NCI-H2029 treated with DMSO at 0.1 percent for 48 hours (cell line): ENCODE measurements around the gene SLC25A22.

ENCODE experiments used
- DNase-seq: peaks from one replicate; lab custom pipeline; 2025; lab: John Stamatoyannopoulos, UW

Gene SLC25A22

DNA sequence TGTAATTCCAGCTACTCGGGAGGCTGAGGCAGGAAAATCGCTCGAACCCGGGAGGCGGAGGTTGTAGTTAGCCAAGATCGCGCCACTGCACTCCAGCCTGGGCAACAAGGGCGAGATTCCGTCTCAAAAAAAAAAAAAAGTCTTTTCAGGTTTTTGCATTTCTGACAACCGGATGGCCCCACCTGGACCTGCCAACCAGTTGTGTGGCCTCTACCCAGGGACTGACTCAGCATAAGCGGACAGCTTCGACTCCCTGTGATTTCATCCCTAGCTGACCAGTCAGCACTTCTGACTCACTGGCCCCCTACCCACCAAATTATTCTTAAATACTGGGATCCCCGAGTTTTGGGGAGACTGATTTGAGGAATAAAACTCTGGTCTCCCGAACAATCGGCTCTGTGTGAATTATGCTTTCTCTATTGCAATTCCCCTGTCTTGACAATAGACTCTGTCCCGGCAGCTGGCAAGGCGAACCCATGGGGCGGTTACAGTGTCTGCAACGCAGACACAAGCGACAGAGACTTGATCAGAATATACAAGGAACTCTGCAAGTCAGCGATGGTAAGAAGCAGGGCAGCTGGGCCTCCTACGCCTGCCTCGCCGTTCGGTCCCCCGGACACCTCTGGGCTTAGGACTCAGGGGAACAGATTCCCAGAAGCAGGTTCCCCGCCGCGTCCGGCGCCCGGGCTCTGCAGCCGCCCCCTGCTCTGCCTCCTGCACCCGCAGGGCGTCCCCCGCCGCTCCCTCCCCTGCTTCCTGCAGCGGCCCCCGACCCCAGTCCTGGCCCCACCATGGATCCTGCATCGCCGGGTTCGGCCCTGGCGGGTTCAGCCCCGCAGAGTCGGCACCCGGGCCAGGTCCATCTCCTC lies 51.6 kb downstream of the SLC25A22 start:
- DNase-seq: no peak

DNA sequence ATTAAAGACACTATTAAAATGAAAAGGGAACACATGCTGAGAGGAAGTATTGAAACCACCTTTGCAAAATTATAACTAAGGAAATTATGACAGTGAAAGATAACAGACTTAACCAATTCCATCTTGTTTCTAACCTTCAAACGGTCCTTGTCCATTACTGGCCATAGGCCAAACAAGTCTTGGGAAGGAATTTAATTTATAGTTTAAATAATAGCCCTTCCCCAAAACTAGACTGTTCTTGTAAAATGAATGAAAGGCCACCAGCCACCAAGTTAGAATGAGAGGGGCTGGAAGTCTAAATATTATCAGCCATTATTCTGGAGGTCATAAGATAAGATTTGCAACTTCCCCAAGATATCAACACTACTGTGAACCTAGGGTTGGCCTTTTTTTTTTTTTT lies 52.7 kb downstream of the SLC25A22 start:
- DNase-seq: no peak

DNA sequence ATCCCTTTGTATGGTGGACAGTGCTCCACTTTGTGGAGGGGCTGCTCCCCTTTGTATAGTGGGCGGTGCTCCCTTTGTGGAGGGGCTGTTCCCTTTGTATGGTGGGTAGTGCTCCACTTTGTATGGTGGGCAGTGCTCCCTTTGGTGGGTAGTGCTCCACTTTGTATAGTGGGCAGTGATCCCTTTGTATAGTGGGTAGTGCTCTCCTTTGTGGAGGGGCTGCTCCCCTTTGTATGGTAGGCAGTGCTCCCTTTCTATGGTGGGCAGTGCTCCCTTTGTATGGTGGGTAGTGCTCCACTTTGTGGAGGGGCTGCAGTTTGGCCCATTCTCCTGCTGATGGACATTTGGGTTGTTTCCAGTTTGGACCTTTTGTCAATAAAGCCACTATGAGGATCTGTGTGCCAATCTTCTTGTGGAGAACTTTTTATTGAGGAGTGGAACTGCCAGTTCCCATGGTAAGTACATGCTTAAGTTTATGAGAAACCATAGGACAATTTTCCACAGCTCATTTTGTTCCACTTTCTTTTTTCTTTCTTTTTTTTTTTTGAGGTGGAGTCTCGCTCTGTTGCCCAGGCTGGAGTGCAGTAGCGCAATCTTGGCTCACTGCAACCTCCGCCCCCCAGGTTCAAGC lies 55.4 kb downstream of the SLC25A22 start:
- DNase-seq: no peak

GRCh38 chr11:742156-742546 lies 55.9 kb downstream of the SLC25A22 start:
- DNase-seq: no peak
